HL-60 (cell line): ENCODE results near the gene POU2F1.

Source experiments
- DNase-seq, 2 experiments: peaks; one replicate each; pipeline ENCODE4 v3.0.0-alpha.2; 2010 to 2020; ENCODE audit warnings: low read depth in 1 of 2, low spot score in 1 of 2
- H3K27ac ChIP-seq: fragments of 250-450 bp; sonication (Bioruptor Pico); replicated peaks from 2 replicates; pipeline ENCODE4 v1.5.1; 2020; ENCODE audit warnings: mild to moderate bottlenecking, moderate library complexity
- H3K27me3 ChIP-seq: fragments of 250-450 bp; sonication (Bioruptor Pico); 2 replicates; pipeline ENCODE4 v1.5.1; 2021; ENCODE audit warnings: mild to moderate bottlenecking, moderate library complexity; ENCODE audit not compliant: insufficient read depth, poor library complexity, severe bottlenecking
- H3K4me3 ChIP-seq: replicated peaks from 2 replicates; pipeline ENCODE4 v1.5.1; 2011; ENCODE audit warnings: mild to moderate bottlenecking, control low read depth, low read length; ENCODE audit not compliant: insufficient read depth
- CTCF ChIP-seq: IDR thresholded peaks from one replicate; pipeline ENCODE4 v1.5.1; 2011; ENCODE audit warnings: low read length, control low read depth, inconsistent platforms; ENCODE audit not compliant: insufficient read depth
- GABPA ChIP-seq: IDR thresholded peaks from 2 replicates; pipeline ENCODE4 v1.6.1; 2012; ENCODE audit warnings: low read depth
- POLR2AphosphoS5 ChIP-seq: IDR thresholded peaks from 2 replicates; pipeline ENCODE4 v1.6.1; 2012; ENCODE audit warnings: low read depth
- REST ChIP-seq: IDR thresholded peaks from 2 replicates; pipeline ENCODE4 v1.6.1; 2012; ENCODE audit warnings: low read depth; ENCODE audit not compliant: insufficient replicate concordance
- SPI1 ChIP-seq: IDR thresholded peaks from 2 replicates; pipeline ENCODE4 v1.6.1; 2012; ENCODE audit warnings: low read depth, mild to moderate bottlenecking, borderline replicate concordance

Gene POU2F1

GRCh38 chr1:167278497-167278896 lies 57.8 kb downstream of the POU2F1 start:
- no peak overlapping the region for H3K4me3 ChIP-seq
- TF ChIP-seq REST, result no peak
- TF ChIP-seq CTCF, result no peak
- TF ChIP-seq SPI1, result no peak
- TF ChIP-seq GABPA, result no peak
- TF ChIP-seq POLR2AphosphoS5, result no peak
- H3K27ac ChIP-seq, result no peak overlapping the region
- no peaks in the 10 kb centered on the region for H3K27me3 ChIP-seq
- DNase-seq, result no peak

- Histone ChIP-seq H3K27me3 (no peaks in the 10 kb centered on the region), H3K27ac (no peak overlapping the region), H3K4me3 (no peak overlapping the region)
- no peak for DNase-seq
- TF ChIP-seq POLR2AphosphoS5, result no peak
- TF ChIP-seq SPI1, result no peak
- TF ChIP-seq GABPA, result no peak
- no peak for TF ChIP-seq REST
Observed at GRCh38 chr1:167280912-167281311, 60.2 kb downstream of the POU2F1 start.

GRCh38 chr1:167288390-167289074 lies 67.8 kb downstream of the POU2F1 start:
- no peak for DNase-seq
- Histone ChIP-seq H3K4me3 (no peak overlapping the region), H3K27me3 (no peaks in the 10 kb centered on the region), H3K27ac (no peak overlapping the region)
- TF ChIP-seq GABPA (no peak), REST (no peak), CTCF (no peak), SPI1 (no peak), POLR2AphosphoS5 (no peak)
